KG1 (cell line): Measurements from ENCODE around the gene NLRC4.
"Not testable (repeated sequence)": the region's sequence is repeated elsewhere in the genome, so short reads cannot be mapped to it uniquely, and the experiment has no call there.

Experiments used
- DNase-seq: peaks from one replicate; lab custom pipeline; 2025; lab: John Stamatoyannopoulos, UW

Gene NLRC4

GRCh38 chr2:32248299-32248698, 16.4 kb downstream of the NLRC4 start:
- DNase-seq: no peak

DNA sequence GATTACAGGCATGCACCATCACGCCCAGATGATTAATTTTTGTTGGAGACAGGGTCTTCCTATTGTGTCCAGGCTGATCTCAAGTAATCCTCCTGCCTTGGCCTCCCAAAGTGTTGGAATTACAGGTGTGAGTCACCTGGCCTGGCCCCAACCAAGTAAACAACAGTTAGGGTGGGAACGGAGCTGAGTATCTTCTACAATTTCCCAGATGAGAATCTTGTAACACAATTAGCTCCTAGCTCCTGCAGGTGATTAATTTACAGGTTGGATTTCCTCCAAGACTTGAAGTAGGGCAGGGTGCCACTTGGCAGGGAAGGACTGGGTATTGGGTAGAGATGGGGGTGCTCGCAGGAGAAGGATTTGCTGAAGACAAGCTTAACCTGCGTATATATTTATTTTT, 17.8 kb downstream of the NLRC4 start:
- DNase-seq: no peak

GRCh38 chr2:32242331-32242730, 22.4 kb downstream of the NLRC4 start:
- no peak for DNase-seq

DNA sequence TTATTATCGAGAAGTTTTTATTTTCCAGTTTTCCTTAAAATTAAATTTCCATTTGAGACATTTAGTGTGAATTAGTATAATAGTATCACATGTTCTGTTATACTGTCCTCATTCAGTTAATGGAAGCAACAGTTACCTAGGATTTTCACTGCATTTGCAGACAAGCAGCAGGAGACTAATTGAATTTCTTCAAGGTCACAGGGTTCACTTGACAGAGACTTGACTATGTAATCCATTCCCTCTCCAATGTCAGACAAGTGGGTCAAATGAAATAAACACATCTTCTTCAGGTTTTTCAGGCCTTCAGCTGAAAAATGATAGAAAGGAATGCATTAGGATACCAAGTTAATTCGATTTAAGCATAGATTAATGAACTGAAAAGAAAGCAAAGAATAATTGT, 26.7 kb downstream of the NLRC4 start:
- DNase-seq: no peak

- no peak for DNase-seq
These were observed 27.2 kb downstream of the NLRC4 start for GRCh38 chr2:32237488-32237887.

GRCh38 chr2:32235315-32235714, 29.4 kb downstream of the NLRC4 start:
- no peak for DNase-seq

DNA sequence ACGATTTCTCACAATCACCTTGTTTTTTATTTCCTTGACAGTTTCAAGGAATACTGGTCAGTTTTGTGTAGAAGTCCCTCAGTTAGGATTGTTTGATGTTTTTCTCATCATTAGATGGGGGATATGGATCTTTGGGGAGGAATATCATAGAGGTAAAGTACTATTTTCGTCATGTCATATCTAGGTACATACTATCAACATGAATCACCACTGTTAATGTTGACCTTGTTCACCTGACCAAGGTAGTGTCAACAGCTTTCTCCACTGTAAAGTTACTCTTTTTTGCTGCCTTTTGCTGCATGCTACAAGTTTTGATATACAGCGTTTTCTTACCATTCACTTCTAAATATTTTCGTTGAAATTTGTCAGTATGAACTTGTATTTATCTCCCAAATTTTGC, 32.7 kb downstream of the NLRC4 start:
- DNase-seq: no peak

GRCh38 chr2:32229635-32230034, 35.1 kb downstream of the NLRC4 start:
- DNase-seq: no peak

GRCh38 chr2:32228181-32228580, 36.5 kb downstream of the NLRC4 start:
- no peak for DNase-seq

- no peak for DNase-seq
These were observed 37.2 kb downstream of the NLRC4 start for GRCh38 chr2:32227492-32227891.

DNA sequence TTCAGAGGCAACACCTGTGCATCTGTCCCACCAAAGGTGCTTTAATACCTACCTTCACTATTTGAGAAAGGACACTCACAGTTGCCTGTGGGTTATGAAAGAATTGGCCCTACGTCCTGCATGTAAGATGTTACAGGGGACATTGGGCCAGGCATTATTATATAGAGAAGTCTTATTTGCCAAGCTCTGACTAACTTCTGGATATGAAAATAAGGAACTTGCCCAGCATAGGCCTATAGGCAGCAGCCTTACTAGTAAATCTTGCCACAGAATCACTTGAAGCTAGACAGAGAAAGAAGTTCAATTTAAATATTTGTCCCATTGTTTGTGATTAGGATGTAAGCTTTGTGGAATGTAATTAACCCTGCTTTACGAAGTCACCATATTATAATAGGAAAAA, 41.7 kb downstream of the NLRC4 start:
- DNase-seq: no peak

GRCh38 chr2:32220445-32220844, 44.2 kb downstream of the NLRC4 start:
- DNase-seq: no peak

- no peak for DNase-seq
These were observed 52.4 kb downstream of the NLRC4 start for GRCh38 chr2:32212295-32212694.

DNA sequence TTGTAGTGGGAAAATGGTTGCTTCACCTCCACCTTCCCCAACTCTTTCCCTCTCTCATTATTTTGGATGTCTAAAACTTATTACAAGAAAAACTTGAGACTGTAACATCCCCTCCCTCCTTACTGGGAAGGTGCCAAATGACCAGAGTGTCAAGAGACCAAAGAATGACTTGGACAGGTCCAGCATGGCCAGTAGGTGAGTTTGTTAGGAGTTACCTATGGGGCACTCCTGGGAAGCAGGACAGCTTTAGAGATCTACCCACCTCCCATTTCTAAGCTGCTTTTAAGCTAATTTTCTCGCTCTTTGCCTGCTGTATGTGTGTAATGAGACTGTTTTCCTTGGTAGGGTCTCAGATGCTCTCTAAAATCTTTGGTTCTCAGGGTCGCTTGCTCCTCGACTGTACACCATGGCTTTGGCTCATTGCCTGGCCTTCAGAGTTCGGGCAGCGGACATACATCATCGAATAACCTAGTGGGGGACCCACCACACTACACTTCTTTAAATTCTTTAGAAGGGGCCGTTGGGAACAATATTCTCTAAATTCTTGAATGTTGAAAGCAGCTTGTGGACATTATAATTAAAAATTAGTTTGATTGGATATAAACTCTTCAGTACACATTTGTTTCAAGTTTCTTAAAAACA, 53.8 kb downstream of the NLRC4 start:
- DNase-seq: no peak

DNA sequence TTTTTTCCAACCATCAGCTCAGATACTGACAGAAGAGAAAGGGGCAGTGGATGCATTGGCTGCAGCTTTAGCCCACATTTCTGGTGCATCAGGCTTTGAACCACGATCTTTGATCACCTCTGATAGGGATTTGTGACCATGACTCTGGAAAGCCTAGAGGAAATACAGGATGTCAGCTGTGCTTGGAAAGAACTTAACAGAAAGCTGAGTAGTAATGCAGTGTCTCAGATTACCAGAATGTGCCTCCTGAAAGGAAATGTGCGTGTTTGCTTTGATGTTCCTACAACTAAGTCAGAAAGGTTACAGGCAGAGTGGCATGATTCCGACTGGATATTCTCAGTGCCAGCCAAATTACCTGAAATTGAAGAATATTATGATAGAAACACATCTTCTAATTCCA, 61.3 kb downstream of the NLRC4 start:
- not testable (repeated sequence) for DNase-seq

DNA sequence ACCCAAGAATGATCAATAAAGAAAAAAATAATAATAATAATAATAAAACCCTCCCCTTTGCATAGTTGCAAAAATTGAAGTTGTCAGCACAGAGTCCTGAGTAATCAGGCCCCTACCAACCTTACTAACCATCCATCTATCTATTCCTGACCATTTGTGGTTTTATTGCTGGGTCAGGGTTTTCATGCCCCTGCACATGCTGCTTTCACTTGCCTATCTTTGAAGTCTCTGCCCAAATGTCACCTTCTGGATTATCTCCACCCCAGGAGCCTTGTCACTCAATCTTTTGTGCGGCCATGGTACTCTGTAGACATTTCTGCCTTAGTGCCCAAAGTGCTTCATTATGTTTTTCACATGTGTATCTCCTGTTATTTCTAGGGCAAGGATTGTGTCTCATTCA, 63.9 kb downstream of the NLRC4 start:
- no peak for DNase-seq

- no peak for DNase-seq
These were observed 72.3 kb downstream of the NLRC4 start for GRCh38 chr2:32192418-32192817.

DNA sequence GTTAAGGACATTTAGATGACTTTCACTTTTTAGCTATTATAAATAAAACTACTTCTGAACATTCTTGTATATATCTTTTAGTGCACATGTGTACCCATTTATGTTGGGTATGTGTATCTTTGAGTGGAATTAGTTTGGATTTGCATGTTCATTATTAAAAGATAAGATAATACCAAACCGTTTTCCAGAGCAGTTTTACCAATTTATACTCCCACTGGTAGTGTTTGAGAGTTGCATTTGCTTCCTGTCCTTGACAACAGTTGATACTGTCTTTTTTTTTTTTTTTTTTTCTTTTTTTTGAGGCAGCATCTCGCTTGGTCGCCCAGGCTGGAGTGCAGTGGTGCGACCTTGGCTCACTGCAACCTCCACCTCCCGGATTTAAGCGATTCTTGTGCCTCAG, 75.7 kb downstream of the NLRC4 start:
- DNase-seq: no peak

DNA sequence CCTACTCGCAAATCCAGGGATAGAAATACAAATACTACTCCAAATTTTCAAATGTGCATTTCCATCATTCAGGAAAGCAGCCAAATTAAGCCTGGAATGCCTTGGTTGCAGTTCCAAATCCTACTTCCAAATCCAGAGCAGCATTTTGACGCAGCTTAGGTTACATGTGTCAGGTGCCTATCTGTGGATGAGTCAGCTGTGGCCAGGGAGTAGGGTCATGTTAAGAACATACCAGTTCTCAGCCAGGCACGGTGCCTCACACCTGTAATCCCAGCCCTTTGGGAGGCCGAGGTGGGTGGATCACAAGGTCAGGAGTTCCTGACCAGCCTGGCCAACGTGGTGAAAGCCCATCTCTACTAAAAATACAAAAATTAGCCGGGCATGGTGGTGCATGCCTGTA, 82.0 kb downstream of the NLRC4 start:
- no peak for DNase-seq
